ENCODE data around the gene AXIN2.
"Not testable (repeated sequence)": the region's sequence is repeated elsewhere in the genome, so short reads cannot be mapped to it uniquely, and the experiment has no call there.

The AXIN2 gene

DNA sequence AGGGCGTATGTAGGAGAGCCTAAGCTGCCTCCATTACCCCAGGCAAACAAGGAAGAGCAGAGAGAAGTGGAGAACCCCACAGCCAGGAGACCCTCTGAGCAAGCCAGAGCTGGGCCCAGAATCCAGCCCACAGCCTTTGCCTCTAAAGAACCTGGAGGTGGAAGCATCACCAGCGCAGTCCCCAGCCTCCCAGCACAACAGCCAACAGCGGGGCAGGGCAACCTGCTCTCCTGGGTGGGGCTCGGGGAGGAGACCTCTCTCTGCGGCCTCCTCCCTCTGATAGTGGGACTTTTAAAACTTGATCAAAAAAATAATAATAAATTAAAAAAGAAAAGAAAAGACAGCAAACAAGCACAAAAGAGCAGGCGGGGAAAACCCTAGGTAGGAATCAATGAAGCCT lies 45.9 kb downstream of the AXIN2 start:
- TF ChIP-seq, protein P1, sequence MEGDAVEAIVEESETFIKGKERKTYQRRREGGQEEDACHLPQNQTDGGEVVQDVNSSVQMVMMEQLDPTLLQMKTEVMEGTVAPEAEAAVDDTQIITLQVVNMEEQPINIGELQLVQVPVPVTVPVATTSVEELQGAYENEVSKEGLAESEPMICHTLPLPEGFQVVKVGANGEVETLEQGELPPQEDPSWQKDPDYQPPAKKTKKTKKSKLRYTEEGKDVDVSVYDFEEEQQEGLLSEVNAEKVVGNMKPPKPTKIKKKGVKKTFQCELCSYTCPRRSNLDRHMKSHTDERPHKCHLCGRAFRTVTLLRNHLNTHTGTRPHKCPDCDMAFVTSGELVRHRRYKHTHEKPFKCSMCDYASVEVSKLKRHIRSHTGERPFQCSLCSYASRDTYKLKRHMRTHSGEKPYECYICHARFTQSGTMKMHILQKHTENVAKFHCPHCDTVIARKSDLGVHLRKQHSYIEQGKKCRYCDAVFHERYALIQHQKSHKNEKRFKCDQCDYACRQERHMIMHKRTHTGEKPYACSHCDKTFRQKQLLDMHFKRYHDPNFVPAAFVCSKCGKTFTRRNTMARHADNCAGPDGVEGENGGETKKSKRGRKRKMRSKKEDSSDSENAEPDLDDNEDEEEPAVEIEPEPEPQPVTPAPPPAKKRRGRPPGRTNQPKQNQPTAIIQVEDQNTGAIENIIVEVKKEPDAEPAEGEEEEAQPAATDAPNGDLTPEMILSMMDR (IDR thresholded peaks at IDR 0.05; ENCODE audit: low read depth, low read length): no peak
- DNase-seq: no peak
- Histone ChIP-seq H3K36me3 (no peaks in the 10 kb centered on the region), H3K9me3 (no peaks in the 10 kb centered on the region), H3K4me1 (no peaks in the 10 kb centered on the region), H3K27me3 (no peaks in the 10 kb centered on the region; the same call in 1 of the 2 replicates), H3K4me3 (ENCODE audit: low read depth, low read length) (no peak overlapping the region)

GRCh38 chr17:65514541-65514940 lies 46.9 kb downstream of the AXIN2 start:
- Histone ChIP-seq H3K9me3 (no peaks in the 10 kb centered on the region), H3K27me3 (no peaks in the 10 kb centered on the region; the same call in 1 of the 2 replicates), H3K4me3 (ENCODE audit: low read depth, low read length) (no peak overlapping the region), H3K4me1 (no peaks in the 10 kb centered on the region), H3K36me3 (no peaks in the 10 kb centered on the region)
- TF ChIP-seq, protein P1 (IDR thresholded peaks at IDR 0.05; ENCODE audit: low read depth, low read length): no peak
- DNase-seq: no peak

- Histone ChIP-seq H3K27me3 (no peaks in the 10 kb centered on the region; the same call in 1 of the 2 replicates), H3K4me1 (no peaks in the 10 kb centered on the region), H3K36me3 (no peaks in the 10 kb centered on the region), H3K9me3 (no peaks in the 10 kb centered on the region), H3K4me3 (ENCODE audit: low read depth, low read length) (no peak overlapping the region)
- no peak for DNase-seq
- TF ChIP-seq, protein P1 (IDR thresholded peaks at IDR 0.05; ENCODE audit: low read depth, low read length): no peak
These were observed 47.4 kb downstream of the AXIN2 start for GRCh38 chr17:65514082-65514481.

DNA sequence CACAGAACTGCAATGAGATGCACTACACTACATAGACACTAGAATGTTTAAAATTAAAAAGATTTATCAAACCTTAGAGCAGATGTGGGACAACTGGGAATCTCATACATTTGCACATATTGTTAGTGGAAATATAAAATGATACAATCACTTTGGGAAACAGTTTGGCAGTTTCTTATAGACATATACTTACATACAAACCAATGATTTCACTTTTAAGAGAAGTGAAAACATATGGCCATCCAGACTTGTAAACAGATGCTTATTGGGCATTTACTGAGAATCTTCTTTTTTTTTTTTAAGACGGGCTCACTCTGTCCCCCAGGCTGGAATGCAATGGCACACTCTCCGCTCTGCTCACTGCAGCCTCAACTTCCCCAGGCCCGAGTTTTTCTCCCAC lies 50.1 kb downstream of the AXIN2 start:
- Histone ChIP-seq H3K36me3 (no peaks in the 10 kb centered on the region), H3K4me3 (ENCODE audit: low read depth, low read length) (no peak overlapping the region), H3K27me3 (no peaks in the 10 kb centered on the region; the same call in 1 of the 2 replicates), H3K4me1 (no peaks in the 10 kb centered on the region), H3K9me3 (no peaks in the 10 kb centered on the region)
- no peak for DNase-seq
- TF ChIP-seq, protein P1 (IDR thresholded peaks at IDR 0.05; ENCODE audit: low read depth, low read length): no peak

DNA sequence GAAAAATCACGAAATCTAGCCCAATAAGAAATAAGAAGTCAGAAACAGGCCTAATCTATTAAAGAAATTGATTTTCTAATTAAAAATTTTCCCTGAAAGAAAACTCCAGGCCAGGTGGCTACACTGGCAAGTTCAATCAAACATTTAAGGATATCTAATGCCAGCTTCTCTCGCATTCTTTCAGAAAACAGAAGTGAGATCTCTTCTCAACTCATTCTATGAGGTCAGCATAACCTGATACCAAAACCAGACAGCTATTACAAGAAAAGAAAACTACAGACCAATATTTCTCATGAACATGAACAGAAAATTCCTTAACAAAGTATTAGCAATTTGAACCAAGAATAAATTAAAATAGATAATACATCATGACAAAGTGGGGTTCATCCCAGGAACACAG lies 52.4 kb downstream of the AXIN2 start:
- no peaks in the 10 kb centered on the region for H3K36me3 ChIP-seq

GRCh38 chr17:65504673-65505072 lies 56.8 kb downstream of the AXIN2 start:
- not testable (repeated sequence) for H3K27me3 ChIP-seq; DNase-seq; H3K9me3 ChIP-seq; H3K4me1 ChIP-seq; H3K4me3 ChIP-seq (ENCODE audit: low read depth, low read length); H3K36me3 ChIP-seq

More for the DNA sequence above, 52.4 kb downstream of the AXIN2 start:
- Histone ChIP-seq H3K9me3 (no peaks in the 10 kb centered on the region), H3K4me3 (ENCODE audit: low read depth, low read length) (no peak overlapping the region), H3K27me3 (no peaks in the 10 kb centered on the region), H3K4me1 (no peaks in the 10 kb centered on the region)
- TF ChIP-seq, protein P1 (IDR thresholded peaks at IDR 0.05; ENCODE audit: low read depth, low read length): no peak
- no peak for DNase-seq

DNA sequence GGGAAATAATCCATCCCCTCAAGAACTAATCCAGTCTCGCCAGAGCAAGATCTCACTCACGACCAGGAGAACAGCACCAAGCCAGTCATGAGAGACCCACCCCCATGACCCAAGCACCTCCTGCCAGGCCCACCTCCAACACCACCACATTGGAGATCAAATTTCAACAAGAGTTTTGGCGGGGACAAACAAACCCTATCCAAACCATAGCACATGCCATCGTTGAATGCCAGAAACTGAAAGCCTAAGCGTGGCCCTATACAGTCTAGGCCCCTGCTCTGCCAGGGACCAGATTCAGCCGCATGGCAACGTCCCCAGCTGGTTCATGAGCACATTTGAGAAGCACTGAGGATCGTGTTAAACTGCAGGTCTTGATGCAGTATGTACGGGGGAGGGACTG lies 57.3 kb downstream of the AXIN2 start:
- TF ChIP-seq, protein P1 (IDR thresholded peaks at IDR 0.05; ENCODE audit: low read depth, low read length): no peak
- H3K4me3 ChIP-seq (ENCODE audit: low read depth, low read length): no peak overlapping the region
- DNase-seq: no peak
- no peaks in the 10 kb centered on the region for H3K27me3 ChIP-seq
- H3K4me1 ChIP-seq: no peaks in the 10 kb centered on the region
- no peaks in the 10 kb centered on the region for H3K9me3 ChIP-seq
- H3K36me3 ChIP-seq: no peaks in the 10 kb centered on the region

Data from BE2C (cell line).